GM19193 (cell line): Measurements from ENCODE around the gene ZNF569.

Experiments
- POLR2A ChIP-seq: IDR thresholded peaks from 4 replicates; pipeline ENCODE4 v1.6.1; 2011; ENCODE audit not compliant: insufficient read depth, insufficient read length; ENCODE audit errors: extremely low read depth

ZNF569 gene

GRCh38 chr19:37452500-37453245 is 14.6 kb downstream of the ZNF569 start:
- TF ChIP-seq POLR2A = no peak

- no peak for TF ChIP-seq POLR2A
Measured at GRCh38 chr19:37413313-37414084, 53.7 kb downstream of the ZNF569 start.

- no peak for TF ChIP-seq POLR2A
Measured at GRCh38 chr19:37412700-37413099, 54.5 kb downstream of the ZNF569 start.

- no peak for TF ChIP-seq POLR2A
Measured at GRCh38 chr19:37403403-37403802, 63.8 kb downstream of the ZNF569 start.

GRCh38 chr19:37401078-37401477 is 66.2 kb downstream of the ZNF569 start:
- TF ChIP-seq POLR2A = no peak

GRCh38 chr19:37389234-37389633 is 78.0 kb downstream of the ZNF569 start:
- TF ChIP-seq POLR2A = no peak

GRCh38 chr19:37370880-37371661 is 96.2 kb downstream of the ZNF569 start, which contains the start of gene ZNF527:
ZNF527 (plus strand) TSS chr19:37371099; CDS start chr19:37374199, 3,100 bp downstream.
- TF ChIP-seq POLR2A = peak; percentile 85

GRCh38 chr19:37362733-37363132 is 104.5 kb downstream of the ZNF569 start:
- TF ChIP-seq POLR2A = no peak

- no peak for TF ChIP-seq POLR2A
Measured at GRCh38 chr19:37361994-37362393, 105.2 kb downstream of the ZNF569 start.
